Tibial nerve (tissue), 3 donors: ENCODE results near the gene FAM227A.

Experiments used
- CTCF ChIP-seq, 5 experiments: fragments of 200-600 bp in 3 of 5; fragments of 450-650 bp in 2 of 5; sonication (generic) in 3 of 5; IDR thresholded peaks; one replicate each; pipeline ENCODE4 v1.5.1; 2016 to 2019; ENCODE audit warnings: antibody characterized with exemption in 5 of 5, mild to moderate bottlenecking in 3 of 5, moderate library complexity in 2 of 5
- POLR2A ChIP-seq, 2 donors: fragments of 450-650 bp; IDR thresholded peaks; one replicate each; pipeline ENCODE4 v1.6.1; 2017; ENCODE audit warnings: antibody characterized with exemption in 2 of 2, mild to moderate bottlenecking in 2 of 2, moderate library complexity in 2 of 2

- TF ChIP-seq POLR2A (IDR thresholded peaks at IDR 0.05) (no peak), CTCF (IDR thresholded peaks at IDR 0.05) (no peak)
Measured at GRCh38 chr22:38638216-38638615, 18.0 kb downstream of the FAM227A start.
